NCI-H2029 treated with DMSO at 0.1 percent for 48 hours (cell line): Measurements from ENCODE around the gene CAMTA1.
A peak's percentile ranks its signal among the peaks of the same experiment; 100 is the strongest.

Experiments
- DNase-seq: peaks from one replicate; lab custom pipeline; 2025; lab: John Stamatoyannopoulos, UW

The CAMTA1 gene

DNA sequence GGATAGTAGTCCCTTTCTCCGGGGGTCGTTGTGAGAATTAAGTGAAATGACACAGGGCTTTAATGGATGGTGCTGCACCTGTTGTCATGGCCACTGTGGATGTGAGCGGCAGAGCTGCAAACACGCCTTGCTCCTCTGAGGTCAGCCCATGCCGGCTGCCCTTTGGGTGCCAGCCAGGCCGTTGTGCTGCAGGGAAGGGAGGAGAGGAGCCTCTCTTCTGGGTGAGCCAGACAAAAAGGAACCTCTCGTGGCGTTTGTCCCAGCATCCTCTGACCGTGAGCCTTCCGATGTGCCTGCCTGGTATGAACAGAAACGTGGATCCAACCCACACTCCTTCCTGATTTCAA is 602.9 kb downstream of the CAMTA1 start:
- no peak for DNase-seq

DNA sequence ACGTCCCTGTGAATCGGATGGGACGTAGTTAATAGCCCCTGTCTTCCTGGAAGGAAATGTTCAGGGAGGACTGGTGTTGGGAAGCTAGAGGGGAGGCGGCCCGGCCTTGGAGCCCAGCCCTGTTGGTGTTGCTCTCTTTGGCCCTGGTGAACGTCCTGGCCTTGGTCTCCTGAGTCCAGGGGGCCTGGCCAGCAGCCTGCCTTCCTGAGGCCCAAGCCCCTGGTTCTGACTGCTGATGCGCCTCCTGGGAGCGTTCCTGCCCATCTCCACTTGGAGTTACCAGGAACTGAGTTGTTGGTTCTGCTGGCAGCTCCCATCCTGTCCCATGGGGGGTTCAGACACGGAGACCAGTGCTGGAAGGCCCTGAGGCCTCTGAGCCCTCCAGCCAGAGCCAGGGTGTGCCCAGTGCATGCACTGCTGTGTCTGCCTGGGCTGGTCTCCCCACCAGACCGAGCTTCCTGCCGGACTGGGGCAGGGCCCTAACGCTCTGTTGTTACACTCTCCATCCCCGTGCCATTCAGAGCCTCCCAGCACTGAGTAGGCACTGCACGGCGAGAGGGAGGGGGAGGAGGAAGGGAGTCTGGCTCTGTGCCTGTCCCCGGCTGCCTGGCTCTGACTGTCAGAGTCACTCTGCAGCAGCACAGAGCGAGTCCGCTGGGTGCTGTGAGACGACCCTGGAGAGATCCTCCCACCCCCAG is 603.4 kb downstream of the CAMTA1 start:
- peak; percentile 28 for DNase-seq

GRCh38 chr1:7389201-7389905 is 604.1 kb downstream of the CAMTA1 start:
- peak; percentile 16 for DNase-seq

- no peak for DNase-seq
These were observed 604.8 kb downstream of the CAMTA1 start for GRCh38 chr1:7389906-7390603.

DNA sequence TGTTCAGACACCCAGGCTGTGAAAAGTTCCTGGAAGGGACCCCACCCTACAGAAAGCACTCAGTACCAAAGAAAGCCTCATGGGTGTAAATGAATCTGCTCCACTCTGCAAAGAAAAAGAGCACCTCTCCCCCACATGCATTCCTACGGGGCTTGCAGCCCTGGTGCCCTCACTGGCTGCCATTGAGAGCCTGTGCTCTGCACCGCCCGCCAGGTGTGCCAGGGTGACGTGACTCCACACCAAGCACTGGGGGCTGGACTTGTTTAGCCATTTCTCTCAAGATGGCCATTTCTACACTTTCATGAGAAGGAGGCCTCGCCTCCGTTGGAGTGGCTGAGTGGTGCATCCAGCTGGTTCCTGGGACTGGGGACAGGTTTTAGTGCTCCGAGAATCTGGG is 605.3 kb downstream of the CAMTA1 start:
- no peak for DNase-seq

GRCh38 chr1:7393136-7393535 is 607.9 kb downstream of the CAMTA1 start:
- DNase-seq: no peak

- DNase-seq: no peak
These were observed 610.0 kb downstream of the CAMTA1 start for GRCh38 chr1:7395251-7395650.

- DNase-seq: no peak
These were observed 613.7 kb downstream of the CAMTA1 start for GRCh38 chr1:7398982-7399381.

GRCh38 chr1:7399514-7400125 is 614.4 kb downstream of the CAMTA1 start:
- DNase-seq: no peak

DNA sequence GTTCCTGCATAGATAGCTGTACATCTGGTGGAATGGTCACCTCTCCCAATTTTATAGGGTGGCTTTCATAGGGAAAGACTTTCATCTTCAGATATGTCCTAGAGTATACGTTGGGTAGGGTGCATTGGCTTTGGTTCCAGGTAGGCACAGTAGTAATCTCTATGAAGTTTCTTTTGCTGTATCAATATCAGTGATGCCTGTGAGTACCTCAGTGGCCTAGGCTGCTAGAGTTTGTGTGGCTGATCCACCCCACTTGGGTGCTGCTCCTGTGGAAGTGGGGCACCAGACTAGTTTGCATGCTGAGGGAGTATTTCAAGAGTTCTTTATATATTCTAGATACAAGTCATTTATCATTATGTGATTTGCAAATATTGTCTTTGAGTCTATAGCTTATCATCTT is 615.3 kb downstream of the CAMTA1 start:
- DNase-seq: no peak

GRCh38 chr1:7401814-7402547 is 616.7 kb downstream of the CAMTA1 start:
- no peak for DNase-seq

DNA sequence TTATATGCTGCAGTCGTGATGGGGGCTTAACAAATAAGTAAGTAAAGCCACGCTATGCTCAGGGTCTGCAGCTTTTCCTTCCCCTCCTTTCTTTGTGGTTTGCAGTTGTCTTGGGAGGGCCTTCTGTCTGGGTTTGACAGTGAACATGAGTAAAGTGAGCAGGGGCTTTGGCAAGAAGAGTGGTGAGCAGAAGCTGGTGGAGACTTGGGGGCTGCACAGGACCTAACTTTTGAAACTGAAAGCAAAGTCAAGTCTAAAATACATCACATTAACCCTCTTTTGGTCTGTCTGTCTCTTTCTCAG is 617.2 kb downstream of the CAMTA1 start:
- no peak for DNase-seq

GRCh38 chr1:7403265-7404045 is 618.2 kb downstream of the CAMTA1 start:
- DNase-seq: no peak

- DNase-seq: no peak
These were observed 618.9 kb downstream of the CAMTA1 start for GRCh38 chr1:7404046-7404742.

DNA sequence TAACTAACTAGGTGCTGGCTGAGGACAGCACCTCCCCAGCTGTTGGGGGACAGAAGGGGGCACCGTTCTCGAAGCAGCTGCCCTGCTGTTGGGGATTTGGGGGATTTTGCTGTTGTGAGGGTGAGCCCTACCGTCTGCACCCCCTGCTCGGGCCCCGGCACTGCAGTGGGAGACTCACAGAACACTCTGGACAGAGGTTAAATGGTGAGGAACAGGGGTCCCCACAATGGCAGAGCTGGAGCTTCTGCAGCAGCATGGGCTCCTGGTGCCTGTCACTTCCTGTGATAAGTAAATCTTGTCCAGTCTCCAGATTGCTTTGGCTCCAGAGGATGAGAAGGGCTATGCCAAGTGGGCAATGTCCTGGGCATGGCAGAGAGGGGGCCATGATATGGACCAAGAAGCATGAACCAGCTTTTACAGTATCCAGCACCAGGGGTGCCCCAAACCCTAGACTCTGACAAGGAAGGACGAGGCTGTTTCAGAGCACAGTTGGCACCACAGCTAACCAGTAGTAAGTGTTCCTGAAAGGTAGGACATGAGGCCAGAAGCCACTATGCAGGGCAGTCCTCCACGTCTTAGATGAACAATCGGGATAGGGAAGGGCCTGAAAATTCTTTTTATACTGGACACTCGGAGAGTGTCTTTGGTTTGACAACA is 620.7 kb downstream of the CAMTA1 start:
- DNase-seq: no peak

DNA sequence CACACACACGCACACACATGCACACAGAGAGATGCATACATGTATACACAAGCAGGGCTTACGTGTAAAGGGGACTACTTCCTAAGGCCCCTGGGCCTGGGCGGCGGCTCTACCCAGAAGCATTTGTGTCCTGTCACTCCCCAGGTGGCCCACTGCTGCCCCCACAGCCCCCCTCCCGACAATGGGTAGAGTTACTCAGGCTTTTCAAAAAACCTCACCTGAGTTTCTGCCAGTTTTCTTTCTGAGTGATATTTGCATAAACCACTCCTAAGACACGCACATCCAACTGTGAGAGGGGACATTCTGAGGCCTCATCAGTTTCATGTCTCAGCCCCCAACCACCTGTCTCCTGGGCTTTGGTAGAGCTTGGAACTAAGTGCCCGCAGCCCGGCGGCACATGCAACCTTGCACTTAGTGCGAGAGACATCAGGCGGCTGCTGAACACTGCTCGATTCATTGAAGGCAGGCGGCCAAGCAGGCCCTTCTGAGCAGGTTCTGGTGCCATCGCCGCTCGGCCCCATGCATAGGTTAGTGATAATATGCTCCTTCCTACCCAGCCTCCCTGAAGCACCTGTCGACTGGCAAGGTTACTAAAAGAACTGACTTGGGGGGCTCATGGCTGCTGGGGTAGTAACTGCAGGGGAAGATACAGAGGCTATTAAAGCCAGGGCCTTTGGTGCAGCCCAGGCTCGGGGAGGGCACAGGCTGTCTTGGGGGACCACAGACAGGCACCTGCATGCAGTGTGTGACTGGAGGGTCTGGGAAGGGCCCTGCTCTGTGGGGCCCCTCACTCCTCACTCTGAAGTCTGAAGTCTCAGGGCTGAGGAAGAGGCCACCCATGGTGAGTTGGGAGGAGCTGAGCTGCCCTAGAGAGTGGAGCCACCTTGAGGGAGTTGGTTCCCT is 621.6 kb downstream of the CAMTA1 start:
- DNase-seq: no peak

DNA sequence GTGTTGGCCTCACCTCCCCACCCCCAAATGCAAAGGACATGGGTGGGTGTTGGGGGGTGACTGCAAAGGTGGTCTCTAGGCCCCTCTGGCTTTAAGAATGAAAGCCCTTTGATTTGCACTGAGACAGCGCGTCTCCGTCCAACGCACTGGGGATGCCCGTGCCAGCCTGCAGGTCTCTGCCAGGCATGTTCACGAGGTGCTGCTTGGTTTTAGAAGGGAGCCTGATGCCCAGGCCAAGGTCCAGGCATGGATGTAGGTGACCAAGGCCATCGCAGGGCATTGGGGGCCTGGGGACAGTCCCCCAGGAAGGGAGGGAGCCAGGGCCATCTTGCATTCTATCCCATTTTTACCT is 622.3 kb downstream of the CAMTA1 start:
- no peak for DNase-seq

DNA sequence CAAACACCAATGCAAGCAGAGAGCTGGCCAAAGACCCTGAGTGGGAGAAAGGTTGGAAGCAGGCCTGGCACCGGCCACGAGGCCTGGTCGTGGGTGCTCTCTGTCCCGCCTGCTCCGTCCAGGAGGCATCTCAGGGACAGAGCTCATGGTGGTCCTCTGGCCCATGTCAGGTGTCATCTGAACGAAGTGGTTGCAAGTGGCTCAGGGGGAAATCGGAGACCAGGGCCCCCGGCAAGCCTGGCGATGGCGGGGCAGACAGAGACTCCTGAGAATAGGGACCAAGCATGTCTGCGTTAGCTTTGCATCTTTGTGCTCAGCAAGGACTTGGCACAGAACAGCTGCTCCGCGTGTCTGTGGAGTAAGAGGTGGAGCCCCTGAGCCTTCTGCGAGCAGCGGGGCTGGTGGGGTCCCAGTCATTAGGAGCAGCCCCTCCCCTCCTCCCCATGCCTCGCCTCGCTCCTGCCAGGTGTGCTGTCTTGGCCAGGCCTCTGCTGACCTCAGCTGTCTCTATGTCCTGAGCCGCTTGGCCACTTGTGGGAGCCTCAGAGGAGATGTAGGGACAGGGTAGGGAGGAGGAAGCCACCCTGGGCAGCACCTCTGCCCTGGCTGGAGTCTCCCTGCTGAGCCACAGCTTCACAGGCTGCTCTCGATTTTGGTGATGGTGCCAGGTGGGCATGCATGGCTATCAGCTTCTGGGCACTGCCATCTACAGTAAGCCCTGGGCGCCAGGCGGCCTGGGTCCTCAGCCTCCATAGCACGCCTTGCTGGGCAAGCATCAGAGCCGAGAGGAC is 622.9 kb downstream of the CAMTA1 start:
- DNase-seq: no peak

- no peak for DNase-seq
These were observed 623.5 kb downstream of the CAMTA1 start for GRCh38 chr1:7408771-7409150.
